HUES48 (cell line): ENCODE results near the gene UPK2.

Experiments
- H3K27ac ChIP-seq: one replicate; pipeline ENCODE4 v1.7.0; 2013; ENCODE audit warnings: low read depth, low read length, inconsistent platforms
- H3K27me3 ChIP-seq: 2 replicates; pipeline ENCODE4 v1.6.1; 2013; ENCODE audit warnings: mild to moderate bottlenecking, low read length; ENCODE audit not compliant: control insufficient read depth, insufficient read depth
- H3K36me3 ChIP-seq: 2 replicates; pipeline ENCODE4 v1.6.1; 2013; ENCODE audit warnings: low read length; ENCODE audit not compliant: control insufficient read depth, insufficient read depth
- H3K4me1 ChIP-seq: 2 replicates; pipeline ENCODE4 v1.6.1; 2013; ENCODE audit warnings: mild to moderate bottlenecking, low read length; ENCODE audit not compliant: control insufficient read depth, insufficient read depth
- H3K4me3 ChIP-seq: 2 replicates; pipeline ENCODE4 v1.5.1; 2013; ENCODE audit warnings: mild to moderate bottlenecking, low read depth, low read length
- H3K9ac ChIP-seq: 2 replicates; pipeline ENCODE4 v1.6.1; 2013; ENCODE audit warnings: mild to moderate bottlenecking, low read depth, low read length, moderate library complexity
- H3K9me3 ChIP-seq: 2 replicates; pipeline ENCODE4 v1.6.1; 2013; ENCODE audit warnings: low read length; ENCODE audit not compliant: control insufficient read depth, insufficient read depth

The UPK2 gene

DNA sequence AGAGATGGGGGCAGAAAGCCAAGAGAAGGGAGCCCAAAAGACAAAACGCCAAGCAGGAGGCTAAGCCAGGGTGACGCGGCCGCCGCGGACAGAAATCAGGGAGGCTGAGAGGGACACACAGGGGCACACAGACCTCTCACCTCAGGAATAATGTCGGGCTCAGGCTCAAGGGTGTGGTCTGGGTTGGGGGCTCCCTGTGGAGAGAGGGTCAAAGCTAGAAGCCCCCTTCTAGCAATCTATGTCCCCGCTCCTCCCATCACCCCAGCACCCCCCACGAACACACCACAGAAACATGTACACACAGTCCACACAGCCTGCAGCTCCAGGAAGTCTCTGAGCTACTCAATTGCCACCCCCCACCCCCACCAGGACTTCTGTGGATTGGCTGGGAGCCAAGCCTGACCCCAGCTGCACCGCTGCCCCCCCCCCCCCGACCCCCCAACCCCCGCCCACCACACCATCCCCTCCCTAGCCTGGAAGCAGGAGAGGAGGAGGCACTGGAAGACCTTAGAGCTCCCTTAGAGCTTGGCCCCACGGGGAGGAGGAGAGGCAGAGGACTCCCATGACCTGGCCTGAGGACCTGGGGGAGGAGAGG is 37.3 kb upstream of the UPK2 start:
- H3K36me3 ChIP-seq = no peaks in the 10 kb centered on the region
- H3K9me3 ChIP-seq = no peaks in the 10 kb centered on the region
- no peaks in the 10 kb centered on the region for H3K27me3 ChIP-seq
- peak overlapping the region; percentile 39; the same call in 1 of the 2 replicates for H3K4me3 ChIP-seq
- H3K9ac ChIP-seq = no peak overlapping the region
- H3K4me1 ChIP-seq = peaks cover 94% of the 10 kb centered on the region
- peak overlapping the region; percentile 91 for H3K27ac ChIP-seq

DNA sequence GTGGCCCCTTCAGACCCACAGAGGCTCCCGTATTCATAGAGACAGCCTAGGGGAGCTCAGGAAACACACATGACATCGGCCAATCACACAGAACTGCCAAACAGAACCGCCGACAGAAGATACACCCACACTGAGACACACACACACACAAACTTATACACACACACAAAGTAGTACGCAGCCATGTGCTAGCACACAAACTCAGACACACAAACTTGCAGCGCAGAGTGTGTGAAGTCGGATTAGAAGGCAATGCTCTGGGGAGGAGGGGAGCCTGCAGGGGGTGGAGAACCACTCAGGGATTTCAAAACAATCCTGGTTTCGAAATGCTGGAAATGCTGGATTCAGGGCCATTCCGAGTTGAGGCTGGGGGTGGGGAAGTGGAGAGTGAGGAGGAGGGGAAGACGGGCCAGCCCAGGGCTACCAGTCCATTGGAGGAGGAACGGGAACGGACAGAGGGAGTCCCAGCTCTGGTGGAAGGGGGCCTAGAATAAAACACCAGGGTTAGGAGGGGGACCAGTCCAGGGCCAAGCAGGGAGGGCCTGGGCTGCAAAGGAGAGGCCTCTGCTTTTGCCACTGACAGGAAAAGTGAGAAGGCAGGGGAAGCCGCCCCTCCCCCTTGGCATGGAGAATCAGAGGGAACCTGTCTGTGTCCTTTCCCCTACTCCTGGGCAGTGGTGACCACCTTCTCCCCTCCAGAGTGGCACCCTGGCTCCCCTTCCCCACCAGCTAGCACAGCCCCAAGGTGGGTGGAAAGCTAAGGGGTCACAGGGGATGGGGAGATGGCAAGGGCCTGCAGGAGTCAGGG is 34.8 kb upstream of the UPK2 start:
- peaks cover 82% of the 10 kb centered on the region for H3K4me1 ChIP-seq
- H3K4me3 ChIP-seq = peak overlapping the region; percentile 79
- no peaks in the 10 kb centered on the region for H3K27me3 ChIP-seq
- peak overlapping the region; percentile 91 for H3K27ac ChIP-seq
- H3K9me3 ChIP-seq = no peaks in the 10 kb centered on the region
- H3K36me3 ChIP-seq = no peaks in the 10 kb centered on the region
- H3K9ac ChIP-seq = no peak overlapping the region

DNA sequence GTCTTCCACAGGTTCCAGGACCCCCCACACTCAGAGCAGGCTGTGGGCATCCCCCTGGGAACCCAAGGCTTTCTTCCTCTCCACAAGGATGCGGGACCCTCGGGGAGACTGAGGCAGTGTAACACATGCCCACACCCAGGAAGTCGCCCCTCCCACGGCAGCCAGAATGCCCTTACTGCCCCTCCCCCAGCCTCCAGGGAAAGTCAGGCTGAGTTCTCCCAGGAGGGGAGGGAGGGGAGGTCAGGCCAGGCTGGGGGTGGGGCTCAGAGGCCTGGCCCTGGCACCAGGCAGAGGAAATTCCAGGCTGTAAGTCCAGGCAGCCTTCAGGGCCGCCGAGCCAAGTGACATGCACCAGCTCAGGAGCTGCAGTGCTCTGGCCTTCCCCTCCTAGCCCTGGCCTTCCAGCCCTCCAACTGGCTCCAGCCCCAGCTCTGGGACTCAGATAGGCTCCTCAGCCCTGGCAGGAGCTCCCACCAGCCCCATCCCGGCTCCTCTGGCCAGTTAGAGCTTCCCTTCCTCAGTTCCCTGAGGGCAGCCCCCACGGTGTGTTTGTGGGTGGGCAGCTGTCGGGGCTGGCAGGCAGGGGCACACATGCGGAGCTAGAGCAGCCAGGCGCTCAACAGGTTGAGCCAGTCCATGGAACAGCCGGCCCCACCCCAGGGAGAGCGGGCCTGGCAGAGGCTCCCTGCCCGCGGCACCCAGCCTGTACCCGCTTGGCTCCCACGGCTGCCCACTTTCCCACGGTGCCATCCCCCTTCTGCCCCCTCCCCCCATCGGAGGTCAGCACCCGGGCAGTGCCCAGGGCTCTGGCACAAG is 34.0 kb upstream of the UPK2 start:
- H3K4me3 ChIP-seq = peak overlapping the region; percentile 79
- H3K4me1 ChIP-seq = peaks cover 78% of the 10 kb centered on the region
- no peaks in the 10 kb centered on the region for H3K9me3 ChIP-seq
- peaks cover 4% of the 10 kb centered on the region for H3K27me3 ChIP-seq
- H3K9ac ChIP-seq = no peak overlapping the region
- H3K27ac ChIP-seq = peak overlapping the region; percentile 91
- no peaks in the 10 kb centered on the region for H3K36me3 ChIP-seq

DNA sequence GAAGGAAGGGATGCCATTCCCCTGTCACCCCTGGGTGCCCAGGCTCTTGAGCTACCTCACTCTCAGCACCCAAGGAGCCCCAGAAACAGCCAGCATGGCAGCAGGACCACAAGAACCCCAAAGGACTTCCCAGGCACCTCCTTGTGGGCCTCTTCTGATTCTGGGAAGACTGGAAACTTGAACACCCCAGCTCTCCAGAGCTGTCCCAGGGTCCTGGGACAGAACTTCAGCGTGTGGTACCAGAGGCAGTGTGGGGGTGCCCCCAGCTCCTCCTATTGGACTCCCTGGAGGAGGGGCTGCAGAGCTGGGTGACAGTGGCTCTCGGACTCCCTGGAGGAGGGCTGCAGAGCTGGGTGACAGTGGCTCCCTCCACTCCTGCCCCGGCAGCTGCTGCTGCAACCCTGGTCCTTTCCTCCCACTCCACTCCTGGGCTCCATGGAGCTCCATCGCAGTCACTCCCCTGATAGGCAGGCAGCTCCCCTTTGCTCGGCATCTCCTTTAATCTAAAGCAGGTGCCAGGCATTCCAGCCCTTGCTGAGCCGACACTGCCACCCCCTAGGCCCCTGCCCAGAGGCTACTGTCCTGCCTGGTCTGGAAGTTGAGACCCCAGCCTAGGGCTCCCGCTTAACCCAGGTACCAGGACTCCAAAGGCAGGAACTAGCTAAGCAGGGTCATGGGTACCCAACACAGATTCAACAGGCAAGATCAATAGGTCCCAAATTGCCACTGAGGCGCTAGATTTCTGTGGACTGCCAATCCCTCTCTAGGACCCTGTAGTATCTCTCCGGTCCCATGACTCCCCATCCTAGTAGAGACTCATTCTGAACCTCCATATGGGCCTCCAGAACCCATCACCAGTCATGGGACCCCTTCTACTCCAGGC is 33.1 kb upstream of the UPK2 start:
- Histone ChIP-seq H3K9ac (no peak overlapping the region), H3K4me1 (peaks cover 78% of the 10 kb centered on the region), H3K27ac (peak overlapping the region; percentile 91), H3K4me3 (peak overlapping the region; percentile 79), H3K36me3 (no peaks in the 10 kb centered on the region), H3K27me3 (peaks cover 11% of the 10 kb centered on the region), H3K9me3 (no peaks in the 10 kb centered on the region)

DNA sequence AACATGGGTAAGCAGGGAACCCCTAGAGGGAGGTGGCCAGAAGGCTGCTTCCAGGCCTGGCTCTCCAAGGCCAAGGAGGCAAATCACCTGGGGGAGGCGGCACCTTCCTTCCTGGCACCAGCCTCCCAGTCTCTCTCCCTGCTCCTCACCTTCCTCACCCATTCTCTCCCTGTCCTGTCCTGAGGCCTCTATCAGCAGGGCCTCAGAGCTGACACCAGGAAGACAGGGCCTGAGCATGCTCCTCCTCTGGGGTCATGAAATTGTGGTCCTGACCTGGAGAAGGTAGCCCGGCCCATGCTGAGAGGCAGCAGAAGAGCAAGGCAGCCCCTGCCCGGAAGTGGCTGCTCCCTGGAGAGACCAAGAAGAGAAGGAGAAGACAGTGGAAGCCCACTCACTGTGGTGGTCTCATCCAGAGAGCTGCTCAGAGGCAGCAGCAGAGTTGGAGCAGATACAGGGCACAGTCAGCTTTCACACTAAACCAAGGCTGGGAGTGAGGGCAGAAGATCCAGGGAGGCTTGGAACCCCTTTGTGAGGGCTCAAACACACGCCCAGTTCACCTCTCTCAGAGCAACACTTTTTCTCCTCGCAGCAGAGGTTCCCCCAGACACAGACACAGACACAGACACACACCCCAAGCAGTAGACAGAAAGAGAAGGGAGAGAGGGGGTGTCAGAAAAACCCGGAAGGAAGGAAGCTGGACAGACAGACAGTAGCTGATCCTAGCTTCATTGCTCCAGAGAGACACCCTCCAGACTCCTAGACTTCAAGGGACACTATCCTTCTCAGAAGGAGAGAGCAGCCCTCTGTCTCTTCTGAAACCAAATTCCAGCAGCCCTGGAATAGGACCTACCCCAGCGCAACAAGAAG is 32.1 kb upstream of the UPK2 start:
- no peak overlapping the region for H3K27ac ChIP-seq

DNA sequence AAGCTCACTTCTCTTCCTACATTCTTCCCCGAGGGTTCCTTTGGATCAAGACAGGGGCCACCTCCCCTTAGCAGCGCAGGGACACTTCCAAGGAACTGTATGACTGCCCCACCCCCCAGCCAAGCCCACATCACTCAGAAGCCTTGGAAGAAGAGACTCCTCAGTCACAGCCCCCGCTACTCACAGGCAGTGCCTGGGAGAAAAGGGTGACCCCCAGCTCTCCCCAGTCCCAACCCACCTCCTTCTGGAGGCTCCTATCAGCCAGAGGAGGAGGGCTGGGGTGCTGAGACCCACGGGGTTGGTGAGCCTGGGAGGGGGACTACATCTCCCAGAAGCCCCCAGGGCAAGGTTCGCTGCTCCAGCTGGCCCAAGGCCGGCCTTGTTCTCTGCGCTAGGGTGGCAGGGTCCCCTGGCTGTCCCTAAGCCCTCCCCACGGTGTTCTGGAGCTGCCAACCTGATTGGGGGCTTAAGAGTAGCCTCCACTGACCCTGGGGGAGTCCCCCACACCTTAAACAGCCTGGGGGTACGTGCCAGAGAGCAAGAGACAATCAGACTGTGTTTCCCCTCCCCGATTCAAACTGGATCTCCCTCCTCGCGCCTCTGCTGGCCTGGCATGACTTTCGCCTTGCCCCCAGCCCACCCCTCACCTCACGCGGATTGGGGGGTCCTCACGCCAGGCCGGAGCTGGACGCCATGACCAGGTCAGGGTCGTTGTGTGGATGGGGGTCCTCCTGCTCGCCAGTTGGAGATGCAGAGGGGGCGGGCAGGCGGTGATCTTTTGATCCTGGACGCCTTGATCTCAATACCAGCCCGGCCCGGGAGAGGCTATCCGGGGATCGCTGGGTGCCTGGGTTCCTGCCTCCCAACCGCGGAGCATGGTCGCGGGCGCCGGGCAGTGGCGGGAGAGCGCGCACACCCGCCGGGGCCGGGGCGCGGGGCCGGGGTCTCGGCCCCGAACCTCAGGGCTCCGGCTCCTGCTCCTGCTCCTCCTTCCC is 31.2 kb upstream of the UPK2 start:
- peak overlapping the region; percentile 79 for H3K4me3 ChIP-seq
- H3K9me3 ChIP-seq = no peaks in the 10 kb centered on the region
- peaks cover 62% of the 10 kb centered on the region for H3K4me1 ChIP-seq
- H3K9ac ChIP-seq = no peak overlapping the region
- peaks cover 11% of the 10 kb centered on the region for H3K27me3 ChIP-seq
- H3K27ac ChIP-seq = peak overlapping the region; percentile 2
- H3K36me3 ChIP-seq = no peaks in the 10 kb centered on the region

More for the DNA sequence above, 32.1 kb upstream of the UPK2 start:
- peaks cover 11% of the 10 kb centered on the region for H3K27me3 ChIP-seq
- H3K4me3 ChIP-seq = peak overlapping the region; percentile 79
- no peak overlapping the region for H3K9ac ChIP-seq
- H3K36me3 ChIP-seq = no peaks in the 10 kb centered on the region
- H3K9me3 ChIP-seq = no peaks in the 10 kb centered on the region
- peaks cover 71% of the 10 kb centered on the region for H3K4me1 ChIP-seq

DNA sequence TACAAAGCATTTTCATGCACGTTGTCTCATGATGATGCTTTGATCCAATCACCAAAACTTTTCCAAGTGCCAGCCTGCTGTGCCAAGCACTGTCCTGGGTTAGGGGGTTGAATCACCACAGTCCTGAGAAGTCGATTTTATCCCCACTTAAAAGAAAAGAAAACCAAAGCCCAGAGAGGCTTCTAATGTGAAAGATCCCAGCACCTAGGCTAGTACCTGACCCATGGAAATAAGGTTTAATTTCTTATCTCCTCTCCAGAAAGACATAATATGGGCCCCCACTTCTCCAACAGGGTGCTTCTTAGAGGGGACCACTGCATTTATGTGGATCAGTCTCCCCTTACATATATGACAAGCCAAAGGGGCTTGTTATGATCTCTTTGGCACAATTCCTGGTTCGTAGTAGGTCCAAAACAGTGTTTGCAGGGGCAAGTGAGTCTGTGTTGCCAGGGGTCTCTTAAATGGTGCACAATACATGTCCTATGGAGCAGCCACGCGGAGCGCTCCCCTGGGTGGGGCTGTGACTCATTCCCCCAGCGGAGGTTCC is 28.5 kb upstream of the UPK2 start:
- H3K36me3 ChIP-seq = no peaks in the 10 kb centered on the region
- H3K4me1 ChIP-seq = peaks cover 44% of the 10 kb centered on the region
- H3K4me3 ChIP-seq = peak overlapping the region; percentile 81
- H3K27ac ChIP-seq = peak overlapping the region; percentile 16
- H3K9me3 ChIP-seq = no peaks in the 10 kb centered on the region
- no peak overlapping the region for H3K9ac ChIP-seq
- H3K27me3 ChIP-seq = peaks cover 24% of the 10 kb centered on the region

DNA sequence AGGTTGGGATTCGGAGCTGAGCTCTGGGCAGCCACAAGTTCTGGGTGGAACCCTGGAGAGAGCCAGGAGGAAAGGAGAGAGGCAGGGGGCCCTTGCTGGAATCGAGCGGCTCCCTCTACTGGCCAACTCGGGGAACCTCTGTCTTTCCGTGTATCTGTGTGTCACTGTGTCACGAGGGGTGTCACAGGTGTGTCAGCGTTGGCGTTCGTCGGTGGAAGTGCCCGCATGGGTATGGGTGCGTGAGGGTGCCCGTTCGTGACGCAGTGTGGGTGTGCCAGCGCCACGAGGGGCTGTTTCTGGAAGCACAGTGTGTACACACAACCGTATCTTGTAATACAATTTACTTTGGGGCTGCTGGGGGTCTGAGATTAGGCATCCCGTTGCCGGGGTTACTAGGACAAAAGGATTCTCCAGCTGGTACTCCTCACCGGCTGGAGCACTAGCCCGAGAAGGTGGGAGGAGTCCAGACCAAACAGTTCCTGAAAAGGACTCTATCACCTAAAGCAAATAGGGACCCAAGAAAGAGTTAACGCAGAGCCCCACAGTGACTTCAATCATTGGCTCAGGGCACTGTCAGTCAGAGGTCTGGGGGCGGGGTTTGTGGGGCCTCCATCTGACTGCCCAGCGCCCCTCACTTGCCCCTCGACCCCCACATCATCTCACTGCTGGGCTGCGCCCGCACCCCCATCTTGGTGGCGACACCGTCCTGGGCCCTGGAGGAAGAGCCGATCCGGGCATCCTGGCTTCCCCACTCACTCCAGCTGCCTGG is 27.8 kb upstream of the UPK2 start:
- H3K4me3 ChIP-seq = peak overlapping the region; percentile 81

More for the DNA sequence above, 27.8 kb upstream of the UPK2 start:
- peak overlapping the region; percentile 88 for H3K27ac ChIP-seq
- H3K36me3 ChIP-seq = no peaks in the 10 kb centered on the region
- peaks cover 38% of the 10 kb centered on the region for H3K4me1 ChIP-seq
- H3K9me3 ChIP-seq = no peaks in the 10 kb centered on the region
- no peak overlapping the region for H3K9ac ChIP-seq
- H3K27me3 ChIP-seq = peaks cover 24% of the 10 kb centered on the region
